Testis (tissue), 3 donors: Measurements from ENCODE around the gene SULT1A2. TPM values are rescaled to one million over a fixed set of nuclear protein-coding genes. Genes with fewer than 3 reads are reported as not detected.
"Not testable (repeated sequence)": the region's sequence is repeated elsewhere in the genome, so short reads cannot be mapped to it uniquely, and the experiment has no call there.

ENCODE experiments used
- DNase-seq: peaks from one replicate; pipeline ENCODE4 v3.0.0-alpha.2; 2019
- H3K27ac ChIP-seq, 2 donors: fragments of 200-600 bp; sonication (generic); one replicate each; pipeline ENCODE4 v1.5.1; 2019
- H3K27me3 ChIP-seq: fragments of 200-600 bp; sonication (generic); one replicate; pipeline ENCODE4 v1.5.1; 2019
- H3K36me3 ChIP-seq: fragments of 200-600 bp; sonication (generic); one replicate; pipeline ENCODE4 v1.5.1; 2017; ENCODE audit warnings: low read depth; ENCODE audit errors: missing control alignments
- H3K4me1 ChIP-seq: fragments of 200-600 bp; sonication (generic); one replicate; pipeline ENCODE4 v1.5.1; 2019
- H3K4me3 ChIP-seq, 2 donors: fragments of 200-600 bp; sonication (generic); one replicate each; pipeline ENCODE4 v1.5.1; 2017 to 2019
- H3K9me3 ChIP-seq: fragments of 200-600 bp; sonication (generic); one replicate; pipeline ENCODE4 v1.5.1; 2017
- CTCF ChIP-seq, 3 experiments: fragments of 450-650 bp in 2 of 3; fragments of 200-600 bp in 1 of 3; sonication (generic) in 1 of 3; IDR thresholded peaks; one replicate each; pipeline ENCODE4 v1.5.1; 2016 to 2019; ENCODE audit warnings: antibody characterized with exemption in 3 of 3, mild to moderate bottlenecking in 2 of 3, moderate library complexity in 1 of 3
- POLR2A ChIP-seq: fragments of 450-650 bp; IDR thresholded peaks from one replicate; pipeline ENCODE4 v1.6.1; 2017; ENCODE audit warnings: antibody characterized with exemption, mild to moderate bottlenecking, moderate library complexity
- WGBS, 2 donors: methylation state at CpG; one replicate each; pipeline ENCODE4 v1.1.5; 2018; 5-methylcytosine and 5-hydroxymethylcytosine counted together
- intact Hi-C: fragments of 100-400 bp; cut with DNase I; formaldehyde crosslinking; loops from one replicate; pipeline ENCODE4 v1.15.1; 2023; ENCODE audit warnings: low total_unique reads
- polyA plus RNA-seq: library from polyadenylated mRNA; stranded (reverse); fragments of 350-450 nt; fragmentation: Illumina TruSeq; extraction: RNeasy Lipid Tissue Mini Kit (QIAGEN cat#74804); gene quantifications from one replicate; pipeline ENCODE4 v1.2.3, GENCODE V29; 2014; ENCODE audit warnings: low read depth, low replicate concordance; ENCODE audit not compliant: insufficient read depth
- total RNA-seq, 2 donors: library from RNA; depleted of rRNA; stranded (reverse); fragments of >200 nt; gene quantifications; one replicate each; pipeline ENCODE4 v1.2.3, GENCODE V29; 2016

SULT1A2 gene
- total and polyA plus RNA-seq, 3 donors from 2014 or later, result 0.96 to 2.5 (median 1.1) TPM

DNA sequence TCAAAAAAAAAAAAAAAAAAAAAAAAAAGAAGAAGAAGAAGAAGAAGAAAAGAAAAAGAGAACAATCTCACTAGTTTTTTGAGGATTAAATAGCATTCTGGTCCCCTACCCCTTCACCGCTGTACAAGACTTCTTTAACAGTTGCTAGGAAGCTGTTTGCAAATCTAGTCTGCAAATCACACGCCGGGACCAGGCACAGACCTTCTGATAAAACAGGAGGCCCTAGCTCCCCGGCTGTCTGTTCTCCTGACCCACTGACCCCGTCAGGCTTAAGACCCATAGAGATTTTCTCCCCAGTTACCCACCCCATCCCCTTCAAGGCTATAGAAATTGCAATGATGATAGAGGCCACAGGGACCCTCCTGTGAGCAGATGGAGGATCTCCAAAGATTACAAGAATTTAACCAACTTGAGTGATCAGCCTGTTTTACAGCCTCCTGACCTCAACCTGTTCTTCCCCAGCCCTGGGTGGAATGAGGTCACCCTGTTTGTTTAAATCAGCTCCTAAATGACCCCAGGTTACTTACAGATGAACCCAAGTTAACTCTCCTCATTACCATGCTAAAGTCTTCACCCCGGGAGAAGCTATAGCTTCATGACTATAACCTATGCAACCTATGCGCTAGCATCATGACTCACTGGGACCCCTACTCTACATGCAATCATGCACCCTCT, 24.8 kb upstream of the SULT1A2 start:
- H3K27ac ChIP-seq, result no peak overlapping the region
- 69 to 77% methylated on average over 7 of the region's 7 CpGs for WGBS, 2 donors
- no peaks in the 10 kb centered on the region for H3K9me3 ChIP-seq
- no peaks in the 10 kb centered on the region for H3K27me3 ChIP-seq
- no peaks in the 10 kb centered on the region for H3K36me3 ChIP-seq
- no peak overlapping the region for H3K4me3 ChIP-seq
- H3K4me1 ChIP-seq, result peaks cover 4% of the 10 kb centered on the region
- TF ChIP-seq CTCF (IDR thresholded peaks at IDR 0.05), result no peak
- TF ChIP-seq POLR2A, result no peak
- intact Hi-C loops, result loop anchor here (10.0 kb wide), 1 partner anchor 137 kb away; no protein-coding TSS in a partner anchor
- DNase-seq, result no peak

DNA sequence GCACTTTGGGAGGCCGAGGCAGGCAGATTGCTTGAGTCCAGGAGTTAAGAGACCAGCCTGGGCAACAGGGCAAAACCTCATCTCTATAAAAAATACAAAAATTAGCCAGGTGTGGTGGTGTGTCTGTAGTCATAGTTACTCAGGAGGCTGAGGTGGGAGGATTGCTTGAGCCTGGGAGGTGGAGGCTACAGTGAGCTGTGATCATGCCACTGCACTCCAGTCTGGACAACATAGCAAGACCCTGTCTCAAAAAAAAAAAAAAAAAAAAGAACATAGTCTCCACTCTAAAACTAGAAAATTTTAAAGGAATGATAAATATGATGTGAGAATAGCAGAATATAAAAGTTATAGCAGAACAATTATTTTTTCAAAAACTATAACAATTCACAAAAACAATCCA, 23.5 kb upstream of the SULT1A2 start:
- H3K4me3 ChIP-seq, H3K27ac ChIP-seq, H3K36me3 ChIP-seq, H3K4me1 ChIP-seq, DNase-seq, H3K27me3 ChIP-seq, H3K9me3 ChIP-seq: not testable (repeated sequence)
- intact Hi-C loops, result loop anchor here (10.0 kb wide), 1 partner anchor 136 kb away; no protein-coding TSS in a partner anchor
- 84 to 90% methylated on average over 1 of the region's 1 CpG for WGBS, 2 donors

DNA sequence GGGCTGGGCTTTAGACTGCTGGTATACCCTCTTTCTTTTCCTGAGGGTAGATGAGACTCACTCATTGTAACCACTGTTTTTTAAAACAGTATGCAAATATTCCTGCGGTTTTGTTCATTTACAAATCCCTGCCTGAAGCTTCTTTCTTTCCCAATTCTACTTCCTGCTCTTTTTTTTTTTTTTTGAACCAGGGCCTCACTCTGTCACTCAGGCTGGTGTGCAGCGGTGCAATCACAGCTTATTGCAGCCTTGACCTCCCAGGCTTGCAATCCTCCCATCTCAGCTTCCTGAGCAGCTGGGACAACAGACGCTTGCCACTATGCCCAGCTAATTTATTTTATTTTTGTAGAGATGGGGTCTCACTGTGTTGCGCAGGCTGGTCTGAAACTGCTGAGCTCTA, 21.0 kb upstream of the SULT1A2 start:
- H3K27me3 ChIP-seq, result no peaks in the 10 kb centered on the region
- H3K36me3 ChIP-seq, result no peaks in the 10 kb centered on the region
- DNase-seq, result no peak
- no peak overlapping the region for H3K27ac ChIP-seq
- WGBS, 2 donors, result 55 to 57% methylated on average over 4 of the region's 4 CpGs
- intact Hi-C loops, result no loop called here
- H3K9me3 ChIP-seq, result no peaks in the 10 kb centered on the region
- peaks cover 4% of the 10 kb centered on the region for H3K4me1 ChIP-seq
- no peak overlapping the region for H3K4me3 ChIP-seq
- TF ChIP-seq POLR2A (no peak), CTCF (IDR thresholded peaks at IDR 0.05) (no peak)

- 81% methylated on average over 7 of the region's 7 CpGs for WGBS, 2 donors
These were observed 19.8 kb upstream of the SULT1A2 start for GRCh38 chr16:28616636-28617035.

DNA sequence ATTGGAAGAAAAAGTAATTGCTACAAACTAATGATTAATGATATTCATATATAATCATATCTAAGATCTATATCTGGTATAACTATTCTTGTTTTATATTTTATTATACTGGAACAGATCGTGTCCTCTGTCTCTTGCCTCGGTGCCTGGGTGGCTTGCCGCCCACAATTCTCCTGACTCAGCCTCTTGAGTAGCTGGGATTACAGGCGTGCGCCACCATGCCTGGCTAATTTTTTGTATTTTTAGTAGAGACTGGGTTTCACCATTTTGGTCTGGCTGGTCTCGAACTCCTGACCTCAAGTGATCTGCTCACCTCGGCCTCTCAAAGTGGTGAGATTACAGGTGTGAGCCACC, 19.4 kb upstream of the SULT1A2 start:
- H3K4me1 ChIP-seq, DNase-seq, H3K4me3 ChIP-seq, H3K36me3 ChIP-seq, H3K27me3 ChIP-seq, H3K9me3 ChIP-seq, H3K27ac ChIP-seq, intact Hi-C loops: not testable (repeated sequence)
- 76 to 85% methylated on average over 7 of the region's 7 CpGs for WGBS, 2 donors

More at GRCh38 chr16:28616636-28617035, 19.8 kb upstream of the SULT1A2 start:
- H3K27ac ChIP-seq, result no peak overlapping the region
- intact Hi-C loops, result no loop called here
- TF ChIP-seq CTCF (IDR thresholded peaks at IDR 0.05) (no peak), POLR2A (no peak)
- no peak for DNase-seq
- H3K27me3 ChIP-seq, result no peaks in the 10 kb centered on the region
- H3K4me3 ChIP-seq, result no peak overlapping the region
- H3K36me3 ChIP-seq, result no peaks in the 10 kb centered on the region
- no peaks in the 10 kb centered on the region for H3K4me1 ChIP-seq
- no peaks in the 10 kb centered on the region for H3K9me3 ChIP-seq
